ENCODE measurements around the gene GATAD2B.
A peak's percentile ranks its signal among the peaks of the same experiment; 100 is the strongest.

- TF ChIP-seq CTCF (IDR thresholded peaks at IDR 0.05; ENCODE audit: insufficient read depth, low read length) (peak; percentile 28), REST (IDR thresholded peaks at IDR 0.05; ENCODE audit: insufficient replicate concordance, low read depth) (peak; percentile 62), POLR2AphosphoS5 (IDR thresholded peaks at IDR 0.05; ENCODE audit: low read depth) (peak; percentile 80), GABPA (IDR thresholded peaks at IDR 0.05; ENCODE audit: low read depth) (peak; percentile 24; the same call in 1 of the 2 replicates)
Measured at GRCh38 chr1:153967107-153967999, 44.6 kb upstream of the GATAD2B start, which contains the start of gene CREB3L4.
